CD4-positive, alpha-beta T cell (primary cell): ENCODE results near the gene ZNF112. TPM values are rescaled to one million over a fixed set of nuclear protein-coding genes. Genes with fewer than 3 reads are reported as not detected.

ENCODE experiments used
- ATAC-seq: fragments of 200-7000 bp; cut with Tn5 transposase; one replicate; pipeline ENCODE4 v1.10.0; 2022; ENCODE audit warnings: mild to moderate bottlenecking; ENCODE audit not compliant: poor library complexity
- CTCF ChIA-PET: fragments of 350-600 bp; sonication (Branson Sonifier 250); formaldehyde crosslinking; loops from one replicate; lab custom pipeline; 2021; ENCODE audit warnings: antibody characterized with exemption, inconsistent platforms; lab: Charles Lee
- POLR2A ChIA-PET: fragments of 350-600 bp; sonication (Branson Sonifier 250); formaldehyde crosslinking; loops from one replicate; lab custom pipeline; 2021; ENCODE audit warnings: antibody characterized with exemption, inconsistent platforms; lab: Charles Lee
- DNase-seq, 14 experiments: peaks; one replicate each; pipeline ENCODE4 v3.0.0-alpha.2; 2013 to 2020; ENCODE audit warnings: mixed read lengths in 2 of 14
- H3K27ac ChIP-seq, 2 donors: one replicate each; pipeline versions ENCODE4 v1.5.1 to v1.7.0; 2013; ENCODE audit warnings: low read length in 2 of 2, low read depth in 1 of 2, mild to moderate bottlenecking in 1 of 2
- H3K27me3 ChIP-seq, 2 experiments: 1 replicate in 1 of 2; 2 replicates in 1 of 2; pipeline versions ENCODE4 v1.6.1 to v1.7.0; 2013; ENCODE audit warnings: low read length in 2 of 2, control low read depth in 1 of 2, mild to moderate bottlenecking in 1 of 2, moderate library complexity in 1 of 2; ENCODE audit not compliant: insufficient read depth in 2 of 2, control insufficient read depth in 1 of 2
- H3K36me3 ChIP-seq: one replicate; pipeline ENCODE4 v1.6.1; 2013; ENCODE audit warnings: low read length, control low read depth; ENCODE audit not compliant: insufficient read depth
- H3K4me1 ChIP-seq: one replicate; pipeline ENCODE4 v1.6.1; 2013; ENCODE audit warnings: low read length, control low read depth; ENCODE audit not compliant: insufficient read depth
- H3K4me3 ChIP-seq: one replicate; pipeline ENCODE4 v1.5.1; 2013; ENCODE audit warnings: mild to moderate bottlenecking, low read length, moderate library complexity
- H3K9me3 ChIP-seq, 2 experiments: 1 replicate in 1 of 2; 2 replicates in 1 of 2; pipeline versions ENCODE4 v1.6.1 to v1.7.0; 2013; ENCODE audit warnings: low read length in 2 of 2, mild to moderate bottlenecking in 2 of 2, control low read depth in 1 of 2, moderate library complexity in 1 of 2; ENCODE audit not compliant: control insufficient read depth in 1 of 2, insufficient read depth in 1 of 2
- H3K27ac Mint-ChIP-seq: one replicate; pipeline ENCODE4 v1.8.0; 2020; ENCODE audit warnings: mixed read lengths
- H3K27me3 Mint-ChIP-seq: one replicate; pipeline ENCODE4 v1.8.0; 2021; ENCODE audit warnings: mixed read lengths
- H3K36me3 Mint-ChIP-seq: one replicate; pipeline ENCODE4 v1.8.0; 2021; ENCODE audit warnings: low read depth, mixed read lengths
- H3K4me1 Mint-ChIP-seq: one replicate; pipeline ENCODE4 v1.8.0; 2021; ENCODE audit warnings: low read depth, mixed read lengths
- H3K4me3 Mint-ChIP-seq: one replicate; pipeline ENCODE4 v1.8.0; 2020; ENCODE audit warnings: mild to moderate bottlenecking, mixed read lengths
- H3K9me3 Mint-ChIP-seq: one replicate; pipeline ENCODE4 v1.8.0; 2020; ENCODE audit warnings: mixed read lengths
- CTCF ChIP-seq: fragments of 200-600 bp; IDR thresholded peaks from one replicate; pipeline ENCODE4 v1.8.0; 2022; ENCODE audit warnings: antibody characterized with exemption, mild to moderate bottlenecking
- intact Hi-C, 2 experiments: fragments of 100-400 bp; cut with DNase I in 1 of 2; cut with micrococcal nuclease in 1 of 2; formaldehyde crosslinking; loops; one replicate each; pipeline versions ENCODE4 v1.15.1 to v1.9.0; 2023 to 2025; cut with DNase I, micrococcal nuclease
- total RNA-seq, 174 experiments: library from RNA in 2 of 174; stranded (reverse) in 2 of 174; gene quantifications; one replicate each; pipeline ENCODE4 v1.2.3 and lab custom pipeline; 2021 to 2026

Gene ZNF112
- total RNA-seq, 2 experiments from 2014 or later, result 0.08 TPM; not detected in 1

- Mint-ChIP-seq H3K9me3 (peaks cover 17% of the 10 kb centered on the region), H3K27ac (no peak overlapping the region), H3K4me1 (no peaks in the 10 kb centered on the region), H3K4me3 (no peak overlapping the region), H3K27me3 (no peaks in the 10 kb centered on the region), H3K36me3 (peaks cover 29% of the 10 kb centered on the region)
- CTCF ChIA-PET, result no interaction called here
- Histone ChIP-seq H3K9me3 (peaks cover 15 to 18% of the 10 kb centered on the region in 2 experiments), H3K4me3 (no peak overlapping the region), H3K27me3 (no peaks in the 10 kb centered on the region), H3K4me1 (no peaks in the 10 kb centered on the region), H3K36me3 (no peaks in the 10 kb centered on the region), H3K27ac (no peak overlapping the region)
- no peak for DNase-seq
- no peak for TF ChIP-seq CTCF
- intact Hi-C loops, result no loop called here
- ATAC-seq, result no peak
- POLR2A ChIA-PET, result no interaction called here
Observed at GRCh38 chr19:44374789-44375188, 18.3 kb upstream of the ZNF112 start.

GRCh38 chr19:44371815-44372480 lies 15.5 kb upstream of the ZNF112 start:
- H3K27me3 ChIP-seq, result no peaks in the 10 kb centered on the region
- Mint-ChIP-seq H3K9me3 (peaks cover 19% of the 10 kb centered on the region), H3K27ac (no peak overlapping the region), H3K4me1 (no peaks in the 10 kb centered on the region), H3K36me3 (peaks cover 21% of the 10 kb centered on the region), H3K27me3 (peaks cover 3% of the 10 kb centered on the region), H3K4me3 (no peak overlapping the region)
- H3K4me1 ChIP-seq, result no peaks in the 10 kb centered on the region
- ATAC-seq (no peak), DNase-seq (no peak)
- intact Hi-C loops, result no loop called here
- ChIA-PET POLR2A (no interaction called here), CTCF (no interaction called here)
- H3K4me3 ChIP-seq, result no peak overlapping the region
- H3K27ac ChIP-seq, result no peak overlapping the region
- no peaks in the 10 kb centered on the region for H3K36me3 ChIP-seq
- peaks cover 18 to 19% of the 10 kb centered on the region in 2 experiments for H3K9me3 ChIP-seq
- no peak for TF ChIP-seq CTCF

GRCh38 chr19:44367024-44367423 lies 10.5 kb upstream of the ZNF112 start:
- no peaks in the 10 kb centered on the region for H3K36me3 ChIP-seq
- ChIA-PET POLR2A (no interaction called here), CTCF (no interaction called here)
- ATAC-seq (no peak), DNase-seq (no peak)
- no peaks in the 10 kb centered on the region for H3K27me3 ChIP-seq
- Mint-ChIP-seq H3K27ac (no peak overlapping the region), H3K36me3 (peaks cover 6% of the 10 kb centered on the region), H3K27me3 (peaks cover 8% of the 10 kb centered on the region), H3K9me3 (peaks cover 24% of the 10 kb centered on the region), H3K4me1 (no peaks in the 10 kb centered on the region), H3K4me3 (no peak overlapping the region)
- H3K4me3 ChIP-seq, result no peak overlapping the region
- intact Hi-C loops, result no loop called here
- peaks cover 10 to 14% of the 10 kb centered on the region in 2 experiments for H3K9me3 ChIP-seq
- H3K4me1 ChIP-seq, result no peaks in the 10 kb centered on the region
- no peak overlapping the region for H3K27ac ChIP-seq
- TF ChIP-seq CTCF, result no peak
